ENCODE data around the gene KANSL3. TPM values are rescaled to one million over a fixed set of nuclear protein-coding genes. Genes with fewer than 3 reads are reported as not detected.
"Not testable (repeated sequence)": the region's sequence is repeated elsewhere in the genome, so short reads cannot be mapped to it uniquely, and the experiment has no call there.

Gene KANSL3
- polyA plus RNA-seq, 4 donors, result 13.5 to 39.7 (median 18.0) TPM

DNA sequence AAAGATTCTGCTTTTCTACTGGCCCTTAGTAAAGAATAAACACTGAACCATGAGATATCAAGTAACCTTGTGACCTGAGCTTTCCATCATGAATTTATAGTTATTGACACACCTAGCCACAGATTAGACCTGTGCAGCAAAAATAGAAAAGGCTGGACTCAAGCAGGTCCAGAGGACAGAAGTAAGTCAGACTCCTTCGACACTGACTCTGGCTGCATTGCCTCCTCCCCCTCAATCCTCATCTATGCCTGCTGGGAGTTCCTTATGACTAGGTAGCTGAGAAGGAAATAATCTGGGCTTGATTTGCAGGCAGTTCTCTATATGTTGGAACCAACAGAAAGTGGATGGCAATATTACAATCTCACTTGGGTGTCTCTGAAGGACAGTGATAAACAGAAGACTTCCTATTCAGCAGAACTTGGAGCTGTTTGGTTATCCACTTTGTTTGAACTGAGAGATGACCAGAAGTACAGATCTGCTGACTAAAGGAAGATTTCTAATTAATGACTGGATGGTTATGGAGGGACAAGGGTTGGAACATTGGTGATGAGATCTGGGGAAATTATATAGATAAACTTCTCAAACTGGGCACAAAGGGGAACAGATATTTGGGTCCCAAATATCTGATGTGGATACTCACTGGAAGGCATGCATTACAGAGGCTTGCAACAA lies 62.2 kb downstream of the KANSL3 start:
- H3K4me1 ChIP-seq (ENCODE audit: control insufficient read depth in 3 of 3, insufficient read depth in 2 of 3, low read depth in 1 of 3, low read length in 2 of 3), result peaks cover 0 to 3% (median 0%) of the 10 kb centered on the region in 3 donors
- peaks cover 0 to 2% (median 0%) of the 10 kb centered on the region in 3 donors for H3K36me3 ChIP-seq (ENCODE audit: control insufficient read depth in 3 of 3, insufficient read depth in 2 of 3, low read depth in 1 of 3, low read length in 3 of 3)
- DNase-seq (peak; percentile 46 to 65), FAIRE-seq (no peak)
- H3K9me3 ChIP-seq (ENCODE audit: control insufficient read depth in 2 of 2, insufficient read depth in 1 of 2, low read depth in 1 of 2, low read length in 1 of 2), result no peaks in the 10 kb centered on the region
- H3K27me3 ChIP-seq (ENCODE audit: control insufficient read depth in 3 of 3, insufficient read depth in 3 of 3, low read length in 3 of 3), result no peaks in the 10 kb centered on the region
- H3K27ac ChIP-seq (ENCODE audit: low read depth in 1 of 3, low read length in 2 of 3), result peak overlapping the region in 2 of 3 donors; percentile 12 to 14
- no peak overlapping the region for H3K4me3 ChIP-seq (ENCODE audit: low read depth in 1 of 3, low read length in 3 of 3)
- 17 to 70% (median 53%) methylated on average over 1 of the region's 1 CpG for WGBS, 3 donors

DNA sequence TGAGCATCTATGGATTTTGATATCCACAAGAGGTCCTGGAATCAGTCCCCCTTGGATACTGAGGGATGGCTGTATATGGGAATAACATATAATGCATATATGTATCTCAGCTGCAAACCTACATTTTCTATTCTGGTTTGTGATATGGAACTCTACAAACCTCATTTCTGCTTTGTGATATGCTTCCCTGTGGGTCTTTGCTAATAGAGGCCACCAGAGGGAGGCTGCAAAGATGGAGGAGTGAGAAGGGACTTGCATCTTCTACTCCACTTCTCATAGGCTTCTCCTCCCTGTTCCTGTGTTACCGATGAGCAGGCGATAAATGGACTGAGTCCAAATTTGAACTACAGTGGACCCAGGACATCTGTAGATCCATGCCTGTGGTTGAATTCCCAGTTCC lies 63.7 kb downstream of the KANSL3 start:
- Histone ChIP-seq H3K27ac (ENCODE audit: low read depth in 1 of 3, low read length in 2 of 3) (no peak overlapping the region), H3K4me3 (ENCODE audit: low read depth in 1 of 3, low read length in 3 of 3) (no peak overlapping the region), H3K9me3 (ENCODE audit: control insufficient read depth in 2 of 2, insufficient read depth in 1 of 2, low read depth in 1 of 2, low read length in 1 of 2) (no peaks in the 10 kb centered on the region), H3K4me1 (ENCODE audit: control insufficient read depth in 3 of 3, insufficient read depth in 2 of 3, low read depth in 1 of 3, low read length in 2 of 3) (peaks cover 0 to 3% (median 0%) of the 10 kb centered on the region in 3 donors), H3K36me3 (ENCODE audit: control insufficient read depth in 3 of 3, insufficient read depth in 2 of 3, low read depth in 1 of 3, low read length in 3 of 3) (no peaks in the 10 kb centered on the region), H3K27me3 (ENCODE audit: control insufficient read depth in 3 of 3, insufficient read depth in 3 of 3, low read length in 3 of 3) (no peaks in the 10 kb centered on the region)
- DNase-seq, result no peak
- FAIRE-seq, result no peak
- WGBS, 3 donors, result 89 to 100% (median 92%) methylated on average over 2 of the region's 2 CpGs

DNA sequence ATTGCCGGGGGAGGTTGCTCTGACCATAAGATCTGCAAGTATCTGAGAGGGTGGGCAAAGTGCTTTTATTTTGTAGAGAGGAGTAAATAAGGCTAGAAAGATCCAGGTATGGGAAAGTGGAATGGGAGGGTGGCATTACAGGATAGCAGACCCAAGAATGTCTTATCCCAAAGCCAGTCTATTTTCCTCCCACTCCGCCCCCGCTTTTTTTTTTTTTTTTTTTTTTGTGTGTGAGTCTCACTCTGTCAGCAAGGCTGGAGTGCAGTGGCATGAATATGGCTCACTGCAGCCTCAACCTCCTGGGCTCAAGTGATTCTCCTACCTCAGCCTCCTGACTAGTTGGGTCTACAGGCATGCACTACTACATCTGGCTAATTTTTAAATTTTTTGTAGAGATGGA lies 70.0 kb downstream of the KANSL3 start:
- Histone ChIP-seq H3K36me3 (ENCODE audit: control insufficient read depth in 3 of 3, insufficient read depth in 2 of 3, low read depth in 1 of 3, low read length in 3 of 3) (no peaks in the 10 kb centered on the region), H3K27me3 (ENCODE audit: control insufficient read depth in 3 of 3, insufficient read depth in 3 of 3, low read length in 3 of 3) (no peaks in the 10 kb centered on the region), H3K27ac (ENCODE audit: low read depth in 1 of 3, low read length in 2 of 3) (no peak overlapping the region), H3K4me1 (ENCODE audit: control insufficient read depth in 3 of 3, insufficient read depth in 2 of 3, low read depth in 1 of 3, low read length in 2 of 3) (no peaks in the 10 kb centered on the region), H3K9me3 (ENCODE audit: control insufficient read depth in 2 of 2, insufficient read depth in 1 of 2, low read depth in 1 of 2, low read length in 1 of 2) (no peaks in the 10 kb centered on the region), H3K4me3 (ENCODE audit: low read depth in 1 of 3, low read length in 3 of 3) (no peak overlapping the region)
- FAIRE-seq, result no peak
- WGBS, 3 donors, result 90 to 97% (median 94%) methylated on average over 3 of the region's 3 CpGs
- no peak for DNase-seq

DNA sequence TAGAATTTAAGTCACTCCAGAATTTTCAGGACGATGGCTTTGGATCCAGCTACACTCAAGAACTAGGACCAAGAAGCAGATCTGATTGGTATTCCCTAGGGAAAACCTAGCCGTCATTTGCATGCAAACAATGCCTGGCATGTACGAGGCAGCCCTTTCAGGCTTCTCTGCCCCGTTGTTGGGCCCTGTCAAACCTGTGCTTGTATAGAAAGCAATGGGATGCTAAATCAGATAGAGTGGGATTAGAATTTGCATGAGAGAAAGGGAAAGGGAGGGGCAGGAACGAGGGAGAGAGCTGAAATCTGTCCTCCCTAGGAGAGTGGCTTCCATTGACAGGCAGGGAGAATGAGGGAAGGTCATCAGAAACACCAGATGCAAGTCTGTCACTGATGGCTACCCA lies 73.0 kb downstream of the KANSL3 start:
- H3K4me1 ChIP-seq (ENCODE audit: control insufficient read depth in 3 of 3, insufficient read depth in 2 of 3, low read depth in 1 of 3, low read length in 2 of 3), result no peaks in the 10 kb centered on the region
- H3K27me3 ChIP-seq (ENCODE audit: control insufficient read depth in 3 of 3, insufficient read depth in 3 of 3, low read length in 3 of 3), result no peaks in the 10 kb centered on the region
- H3K27ac ChIP-seq (ENCODE audit: low read depth in 1 of 3, low read length in 2 of 3), result no peak overlapping the region
- H3K9me3 ChIP-seq (ENCODE audit: control insufficient read depth in 2 of 2, insufficient read depth in 1 of 2, low read depth in 1 of 2, low read length in 1 of 2), result peaks cover 0 to 3% of the 10 kb centered on the region in 2 donors
- no peaks in the 10 kb centered on the region for H3K36me3 ChIP-seq (ENCODE audit: control insufficient read depth in 3 of 3, insufficient read depth in 2 of 3, low read depth in 1 of 3, low read length in 3 of 3)
- no peak overlapping the region for H3K4me3 ChIP-seq (ENCODE audit: low read depth in 1 of 3, low read length in 3 of 3)
- DNase-seq (no peak), FAIRE-seq (no peak)
- 68 to 80% (median 73%) methylated on average over 5 of the region's 5 CpGs for WGBS, 3 donors

DNA sequence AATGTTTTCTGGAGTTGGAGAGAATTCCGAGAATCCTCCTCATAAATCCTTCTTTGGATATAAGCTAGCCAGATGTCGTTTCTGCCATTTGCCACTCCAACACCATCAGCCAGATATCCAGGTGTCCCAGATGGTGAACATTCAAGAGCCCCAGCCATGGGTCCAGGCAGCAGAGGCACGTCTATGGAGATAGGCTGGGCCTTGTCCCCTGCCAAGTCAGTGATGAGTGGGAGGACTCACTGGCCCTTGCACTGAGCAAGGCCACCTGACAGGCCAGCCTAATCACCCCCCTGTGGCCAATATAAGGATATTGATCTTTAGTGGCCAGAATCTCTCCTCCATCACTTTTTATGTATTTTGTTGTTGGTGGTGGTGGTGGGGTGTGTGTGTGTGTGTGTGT lies 73.5 kb downstream of the KANSL3 start:
- DNase-seq, result no peak
- Histone ChIP-seq H3K27ac (ENCODE audit: low read depth in 1 of 3, low read length in 2 of 3) (no peak overlapping the region), H3K9me3 (ENCODE audit: control insufficient read depth in 2 of 2, insufficient read depth in 1 of 2, low read depth in 1 of 2, low read length in 1 of 2) (peaks cover 0 to 3% of the 10 kb centered on the region in 2 donors), H3K27me3 (ENCODE audit: control insufficient read depth in 3 of 3, insufficient read depth in 3 of 3, low read length in 3 of 3) (no peaks in the 10 kb centered on the region), H3K4me1 (ENCODE audit: control insufficient read depth in 3 of 3, insufficient read depth in 2 of 3, low read depth in 1 of 3, low read length in 2 of 3) (no peaks in the 10 kb centered on the region), H3K36me3 (ENCODE audit: control insufficient read depth in 3 of 3, insufficient read depth in 2 of 3, low read depth in 1 of 3, low read length in 3 of 3) (no peaks in the 10 kb centered on the region), H3K4me3 (ENCODE audit: low read depth in 1 of 3, low read length in 3 of 3) (no peak overlapping the region)
- WGBS, 3 donors, result 73 to 83% (median 79%) methylated on average over 3 of the region's 3 CpGs
- FAIRE-seq, result no peak

DNA sequence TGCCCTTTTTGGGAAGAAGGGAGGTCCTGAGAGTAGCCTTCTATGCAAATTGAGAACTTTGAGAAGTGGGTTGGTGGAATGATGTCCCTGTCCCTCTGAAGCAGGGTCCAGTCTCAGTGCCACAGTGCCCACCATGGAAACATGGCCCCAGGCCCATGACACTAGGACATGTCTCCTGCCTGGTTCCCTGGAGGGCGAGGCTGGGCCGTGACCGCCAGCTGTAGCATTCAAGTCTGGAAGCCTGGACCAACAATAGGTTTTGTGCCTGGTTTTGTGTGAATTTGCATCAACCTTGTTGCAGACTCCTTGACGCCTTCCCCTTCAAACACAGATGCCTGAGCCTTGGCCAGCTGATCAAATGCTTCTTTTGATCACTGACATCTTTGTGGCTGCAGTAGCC lies 74.1 kb downstream of the KANSL3 start:
- no peak for FAIRE-seq
- no peak for DNase-seq
- 71 to 95% (median 74%) methylated on average over 4 of the region's 4 CpGs for WGBS, 3 donors

DNA sequence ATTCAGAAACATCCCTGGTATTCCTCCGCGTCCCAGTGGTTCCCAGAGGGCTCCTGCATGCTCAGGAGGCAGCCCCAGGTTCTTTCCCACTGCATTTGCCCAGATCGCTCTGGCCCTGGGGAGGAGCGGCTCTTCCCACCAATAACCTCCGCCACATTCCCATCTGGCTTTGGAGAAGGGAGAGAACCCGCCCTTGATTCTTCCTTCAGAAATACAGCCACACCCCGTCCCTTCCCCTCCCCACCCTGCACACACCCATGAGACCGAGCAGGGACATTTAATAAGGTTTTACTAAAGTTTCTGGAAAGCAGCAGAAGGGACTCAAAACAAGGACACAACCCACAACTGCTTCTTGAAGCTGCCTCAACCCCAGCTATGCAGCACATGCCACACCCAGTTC lies 79.6 kb downstream of the KANSL3 start:
- FAIRE-seq (no peak), DNase-seq (no peak)
- 85 to 94% (median 89%) methylated on average over 8 of the region's 8 CpGs for WGBS, 3 donors
- H3K4me1 ChIP-seq (ENCODE audit: control insufficient read depth in 3 of 3, insufficient read depth in 2 of 3, low read depth in 1 of 3, low read length in 2 of 3), result peaks cover 0 to 11% (median 0%) of the 10 kb centered on the region in 3 donors
- H3K27me3 ChIP-seq (ENCODE audit: control insufficient read depth in 3 of 3, insufficient read depth in 3 of 3, low read length in 3 of 3), result no peaks in the 10 kb centered on the region
- H3K4me3 ChIP-seq (ENCODE audit: low read depth in 1 of 3, low read length in 3 of 3), result no peak overlapping the region
- no peak overlapping the region for H3K27ac ChIP-seq (ENCODE audit: low read depth in 1 of 3, low read length in 2 of 3)
- H3K36me3 ChIP-seq (ENCODE audit: control insufficient read depth in 3 of 3, insufficient read depth in 2 of 3, low read depth in 1 of 3, low read length in 3 of 3), result no peaks in the 10 kb centered on the region
- H3K9me3 ChIP-seq (ENCODE audit: control insufficient read depth in 2 of 2, insufficient read depth in 1 of 2, low read depth in 1 of 2, low read length in 1 of 2), result peaks cover 0 to 11% of the 10 kb centered on the region in 2 donors

More for the DNA sequence above, 74.1 kb downstream of the KANSL3 start:
- Histone ChIP-seq H3K27ac (ENCODE audit: low read depth in 1 of 3, low read length in 2 of 3) (no peak overlapping the region), H3K27me3 (ENCODE audit: control insufficient read depth in 3 of 3, insufficient read depth in 3 of 3, low read length in 3 of 3) (no peaks in the 10 kb centered on the region), H3K4me1 (ENCODE audit: control insufficient read depth in 3 of 3, insufficient read depth in 2 of 3, low read depth in 1 of 3, low read length in 2 of 3) (no peaks in the 10 kb centered on the region), H3K4me3 (ENCODE audit: low read depth in 1 of 3, low read length in 3 of 3) (no peak overlapping the region), H3K36me3 (ENCODE audit: control insufficient read depth in 3 of 3, insufficient read depth in 2 of 3, low read depth in 1 of 3, low read length in 3 of 3) (no peaks in the 10 kb centered on the region), H3K9me3 (ENCODE audit: control insufficient read depth in 2 of 2, insufficient read depth in 1 of 2, low read depth in 1 of 2, low read length in 1 of 2) (peaks cover 0 to 3% of the 10 kb centered on the region in 2 donors)

DNA sequence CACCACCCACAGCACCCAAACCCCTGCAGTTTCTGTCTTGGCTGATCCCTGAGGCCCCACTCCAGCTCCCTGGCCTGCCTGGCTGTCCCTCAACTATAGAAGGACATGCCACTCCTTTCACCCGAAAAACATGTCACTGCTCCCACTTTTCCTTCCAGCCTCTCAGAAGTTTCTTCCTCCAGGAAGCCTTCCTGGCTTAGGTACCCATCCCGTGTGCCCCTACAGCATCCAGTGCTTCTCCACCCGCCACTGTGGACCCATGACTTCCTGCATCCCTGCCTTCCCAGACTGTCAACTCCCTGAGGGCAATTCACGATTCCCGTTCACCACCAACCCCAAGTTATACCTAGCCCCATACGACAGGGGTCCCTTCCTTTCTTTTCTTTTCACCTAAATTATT lies 80.1 kb downstream of the KANSL3 start:
- WGBS, 3 donors, result 87 to 93% (median 88%) methylated on average over 6 of the region's 6 CpGs
- Histone ChIP-seq H3K36me3 (ENCODE audit: control insufficient read depth in 3 of 3, insufficient read depth in 2 of 3, low read depth in 1 of 3, low read length in 3 of 3) (peaks cover 0 to under 1% (median 0%) of the 10 kb centered on the region in 3 donors), H3K4me1 (ENCODE audit: control insufficient read depth in 3 of 3, insufficient read depth in 2 of 3, low read depth in 1 of 3, low read length in 2 of 3) (peaks cover 0 to 11% (median 0%) of the 10 kb centered on the region in 3 donors), H3K27ac (ENCODE audit: low read depth in 1 of 3, low read length in 2 of 3) (no peak overlapping the region), H3K4me3 (ENCODE audit: low read depth in 1 of 3, low read length in 3 of 3) (no peak overlapping the region), H3K9me3 (ENCODE audit: control insufficient read depth in 2 of 2, insufficient read depth in 1 of 2, low read depth in 1 of 2, low read length in 1 of 2) (peaks cover 0 to 11% of the 10 kb centered on the region in 2 donors), H3K27me3 (ENCODE audit: control insufficient read depth in 3 of 3, insufficient read depth in 3 of 3, low read length in 3 of 3) (no peaks in the 10 kb centered on the region)
- DNase-seq (no peak), FAIRE-seq (no peak)

DNA sequence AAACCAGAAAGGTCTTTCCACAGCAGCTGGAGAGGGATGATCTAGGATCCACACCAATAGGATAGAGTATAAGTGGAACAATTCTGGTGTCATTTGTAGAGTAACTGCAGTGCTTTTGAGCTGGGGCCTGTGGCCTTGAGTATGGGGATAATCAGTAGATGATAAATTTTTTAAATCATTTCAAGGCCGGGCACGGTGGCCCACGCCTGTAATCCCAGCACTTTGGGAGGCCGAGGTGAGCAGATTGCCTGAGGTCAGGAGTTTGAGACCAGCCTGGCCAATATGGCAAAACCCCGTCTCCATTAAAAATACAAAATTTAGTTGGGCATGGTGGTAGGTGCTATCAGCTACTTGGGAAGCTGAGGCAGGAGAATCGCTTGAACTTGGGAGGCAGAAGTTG lies 80.7 kb downstream of the KANSL3 start:
- H3K27ac ChIP-seq (ENCODE audit: low read depth in 1 of 3, low read length in 2 of 3), result peak overlapping the region in 2 of 3 donors; percentile 55 to 87
- H3K4me1 ChIP-seq (ENCODE audit: control insufficient read depth in 3 of 3, insufficient read depth in 2 of 3, low read depth in 1 of 3, low read length in 2 of 3), result peaks cover 0 to 11% (median 0%) of the 10 kb centered on the region in 3 donors
- 91 to 94% (median 93%) methylated on average over 6 of the region's 6 CpGs for WGBS, 3 donors
- not testable (repeated sequence) for H3K36me3 ChIP-seq (ENCODE audit: control insufficient read depth in 3 of 3, insufficient read depth in 2 of 3, low read depth in 1 of 3, low read length in 3 of 3); H3K27me3 ChIP-seq (ENCODE audit: control insufficient read depth in 3 of 3, insufficient read depth in 3 of 3, low read length in 3 of 3); DNase-seq; FAIRE-seq; H3K9me3 ChIP-seq (ENCODE audit: control insufficient read depth in 2 of 2, insufficient read depth in 1 of 2, low read depth in 1 of 2, low read length in 1 of 2); H3K4me3 ChIP-seq (ENCODE audit: low read depth in 1 of 3, low read length in 3 of 3)

Data from small intestine (tissue), 7 donors.